Tibial nerve (tissue), 4 donors: ENCODE data around the gene IFTAP.

Source experiments
- CTCF ChIP-seq, 5 experiments: fragments of 200-600 bp in 3 of 5; fragments of 450-650 bp in 2 of 5; sonication (generic) in 3 of 5; IDR thresholded peaks; one replicate each; pipeline ENCODE4 v1.5.1; 2016 to 2019; ENCODE audit warnings: antibody characterized with exemption in 5 of 5, mild to moderate bottlenecking in 3 of 5, moderate library complexity in 2 of 5
- EP300 ChIP-seq, 2 donors: sonication (generic); formaldehyde crosslinking; IDR thresholded peaks; one replicate each; pipeline ENCODE4 v1.6.1; 2017; ENCODE audit warnings: antibody characterized with exemption in 2 of 2, mild to moderate bottlenecking in 1 of 2
- POLR2A ChIP-seq, 2 donors: fragments of 450-650 bp; IDR thresholded peaks; one replicate each; pipeline ENCODE4 v1.6.1; 2017; ENCODE audit warnings: antibody characterized with exemption in 2 of 2, mild to moderate bottlenecking in 2 of 2, moderate library complexity in 2 of 2

GRCh38 chr11:36657610-36658267 lies 63.4 kb downstream of the IFTAP start:
- no peak for TF ChIP-seq POLR2A (IDR thresholded peaks at IDR 0.05)
- TF ChIP-seq CTCF (IDR thresholded peaks at IDR 0.05): no peak
- no peak for TF ChIP-seq EP300 (IDR thresholded peaks at IDR 0.05)
